Measurements from ENCODE around the gene TMEM39A.

TMEM39A gene

GRCh38 chr3:119396870-119397269 is 66.5 kb downstream of the TMEM39A start:
- no peak for DNase-seq

GRCh38 chr3:119395923-119396358 is 67.5 kb downstream of the TMEM39A start:
- DNase-seq = no peak

GRCh38 chr3:119388577-119388976 is 74.8 kb downstream of the TMEM39A start:
- no peak for DNase-seq

- DNase-seq = no peak
These were observed 81.3 kb downstream of the TMEM39A start for GRCh38 chr3:119382134-119382533.

GRCh38 chr3:119380697-119381096 is 82.7 kb downstream of the TMEM39A start:
- DNase-seq = no peak
